HL-60 (cell line): ENCODE measurements around the gene VIP.

Source experiments
- GABPA ChIP-seq: IDR thresholded peaks from 2 replicates; pipeline ENCODE4 v1.6.1; 2012; ENCODE audit warnings: low read depth
- POLR2AphosphoS5 ChIP-seq: IDR thresholded peaks from 2 replicates; pipeline ENCODE4 v1.6.1; 2012; ENCODE audit warnings: low read depth
- SPI1 ChIP-seq: IDR thresholded peaks from 2 replicates; pipeline ENCODE4 v1.6.1; 2012; ENCODE audit warnings: low read depth, mild to moderate bottlenecking, borderline replicate concordance
- TF ChIP-seq, protein P1 (sequence below): IDR thresholded peaks from one replicate; pipeline ENCODE4 v1.5.1; 2011; ENCODE audit warnings: low read length, control low read depth, inconsistent platforms; ENCODE audit not compliant: insufficient read depth
- TF ChIP-seq, protein P2 (sequence below): IDR thresholded peaks from 2 replicates; pipeline ENCODE4 v1.6.1; 2012; ENCODE audit warnings: low read depth; ENCODE audit not compliant: insufficient replicate concordance

DNA sequence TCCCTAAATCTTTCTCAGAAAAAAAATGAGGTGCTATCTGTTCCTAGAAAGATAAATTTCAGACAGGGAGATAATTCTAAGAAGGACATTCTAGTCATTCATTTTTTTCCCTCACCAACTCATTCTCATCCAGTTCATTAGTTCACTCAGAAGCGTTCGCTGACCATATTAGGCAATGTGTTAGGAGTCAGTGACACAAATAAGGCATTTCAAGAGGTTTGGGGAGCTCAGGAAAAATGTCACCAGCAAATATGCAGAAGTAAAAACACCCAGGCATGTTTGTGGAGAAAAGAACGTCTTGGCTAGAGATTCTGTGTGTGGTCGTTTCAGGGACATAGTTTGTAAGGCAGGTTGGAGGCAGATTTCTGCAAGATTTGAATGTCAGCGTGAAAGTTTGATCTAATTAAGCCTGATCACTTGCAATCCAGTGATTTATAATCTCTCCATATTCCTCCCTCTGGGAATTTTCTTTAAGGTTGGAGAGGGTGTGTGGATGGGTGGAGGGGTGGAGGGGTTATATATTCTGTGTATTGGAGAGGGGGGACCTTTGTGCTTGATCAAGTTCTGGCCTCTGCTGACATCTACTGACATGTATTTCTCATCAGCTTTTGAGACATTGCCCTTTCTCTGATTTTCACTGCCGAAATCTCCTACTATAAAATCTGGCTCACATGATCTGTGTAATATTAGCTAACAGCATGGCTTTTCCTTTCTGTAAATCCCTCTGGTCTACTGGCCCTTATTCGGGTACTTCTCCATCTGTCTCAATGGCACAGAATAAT is 49.3 kb upstream of the VIP start:
- TF ChIP-seq, protein P1, sequence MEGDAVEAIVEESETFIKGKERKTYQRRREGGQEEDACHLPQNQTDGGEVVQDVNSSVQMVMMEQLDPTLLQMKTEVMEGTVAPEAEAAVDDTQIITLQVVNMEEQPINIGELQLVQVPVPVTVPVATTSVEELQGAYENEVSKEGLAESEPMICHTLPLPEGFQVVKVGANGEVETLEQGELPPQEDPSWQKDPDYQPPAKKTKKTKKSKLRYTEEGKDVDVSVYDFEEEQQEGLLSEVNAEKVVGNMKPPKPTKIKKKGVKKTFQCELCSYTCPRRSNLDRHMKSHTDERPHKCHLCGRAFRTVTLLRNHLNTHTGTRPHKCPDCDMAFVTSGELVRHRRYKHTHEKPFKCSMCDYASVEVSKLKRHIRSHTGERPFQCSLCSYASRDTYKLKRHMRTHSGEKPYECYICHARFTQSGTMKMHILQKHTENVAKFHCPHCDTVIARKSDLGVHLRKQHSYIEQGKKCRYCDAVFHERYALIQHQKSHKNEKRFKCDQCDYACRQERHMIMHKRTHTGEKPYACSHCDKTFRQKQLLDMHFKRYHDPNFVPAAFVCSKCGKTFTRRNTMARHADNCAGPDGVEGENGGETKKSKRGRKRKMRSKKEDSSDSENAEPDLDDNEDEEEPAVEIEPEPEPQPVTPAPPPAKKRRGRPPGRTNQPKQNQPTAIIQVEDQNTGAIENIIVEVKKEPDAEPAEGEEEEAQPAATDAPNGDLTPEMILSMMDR, result no peak
- TF ChIP-seq, protein P2, sequence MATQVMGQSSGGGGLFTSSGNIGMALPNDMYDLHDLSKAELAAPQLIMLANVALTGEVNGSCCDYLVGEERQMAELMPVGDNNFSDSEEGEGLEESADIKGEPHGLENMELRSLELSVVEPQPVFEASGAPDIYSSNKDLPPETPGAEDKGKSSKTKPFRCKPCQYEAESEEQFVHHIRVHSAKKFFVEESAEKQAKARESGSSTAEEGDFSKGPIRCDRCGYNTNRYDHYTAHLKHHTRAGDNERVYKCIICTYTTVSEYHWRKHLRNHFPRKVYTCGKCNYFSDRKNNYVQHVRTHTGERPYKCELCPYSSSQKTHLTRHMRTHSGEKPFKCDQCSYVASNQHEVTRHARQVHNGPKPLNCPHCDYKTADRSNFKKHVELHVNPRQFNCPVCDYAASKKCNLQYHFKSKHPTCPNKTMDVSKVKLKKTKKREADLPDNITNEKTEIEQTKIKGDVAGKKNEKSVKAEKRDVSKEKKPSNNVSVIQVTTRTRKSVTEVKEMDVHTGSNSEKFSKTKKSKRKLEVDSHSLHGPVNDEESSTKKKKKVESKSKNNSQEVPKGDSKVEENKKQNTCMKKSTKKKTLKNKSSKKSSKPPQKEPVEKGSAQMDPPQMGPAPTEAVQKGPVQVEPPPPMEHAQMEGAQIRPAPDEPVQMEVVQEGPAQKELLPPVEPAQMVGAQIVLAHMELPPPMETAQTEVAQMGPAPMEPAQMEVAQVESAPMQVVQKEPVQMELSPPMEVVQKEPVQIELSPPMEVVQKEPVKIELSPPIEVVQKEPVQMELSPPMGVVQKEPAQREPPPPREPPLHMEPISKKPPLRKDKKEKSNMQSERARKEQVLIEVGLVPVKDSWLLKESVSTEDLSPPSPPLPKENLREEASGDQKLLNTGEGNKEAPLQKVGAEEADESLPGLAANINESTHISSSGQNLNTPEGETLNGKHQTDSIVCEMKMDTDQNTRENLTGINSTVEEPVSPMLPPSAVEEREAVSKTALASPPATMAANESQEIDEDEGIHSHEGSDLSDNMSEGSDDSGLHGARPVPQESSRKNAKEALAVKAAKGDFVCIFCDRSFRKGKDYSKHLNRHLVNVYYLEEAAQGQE, result no peak
- no peak for TF ChIP-seq GABPA
- no peak for TF ChIP-seq POLR2AphosphoS5
- TF ChIP-seq SPI1, result no peak
